ENCODE measurements around the gene AGPAT3. TPM values are rescaled to one million over a fixed set of nuclear protein-coding genes. Genes with fewer than 3 reads are reported as not detected.

Gene AGPAT3
- total RNA-seq, 1 donor = 47.4 TPM

DNA sequence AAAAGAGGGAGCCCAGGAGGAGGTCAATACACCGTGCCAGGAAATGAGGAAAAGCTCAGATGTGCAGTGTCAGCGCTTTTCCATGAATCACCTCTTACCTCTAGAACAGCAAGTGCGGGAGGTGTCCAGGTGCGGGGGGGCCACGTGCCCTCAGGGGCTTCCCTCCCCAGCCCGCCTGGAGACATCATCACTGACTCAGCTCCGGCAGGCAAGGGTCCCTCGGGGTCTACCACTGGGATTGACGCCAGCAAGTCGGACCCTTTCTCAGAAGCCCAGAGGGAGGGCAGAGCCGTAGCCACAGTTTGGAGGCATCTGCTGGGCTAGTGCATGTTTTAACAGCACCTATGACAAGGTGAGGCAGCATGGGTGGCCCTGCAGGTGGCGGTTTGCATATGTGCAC lies 79.7 kb downstream of the AGPAT3 start:
- Histone ChIP-seq H2AFZ (ENCODE audit: low read length) (no peak overlapping the region), H3K27me3 (ENCODE audit: insufficient read depth, low read length) (no peaks in the 10 kb centered on the region), H3K4me1 (ENCODE audit: insufficient read depth, low read length) (no peaks in the 10 kb centered on the region), H4K20me1 (ENCODE audit: insufficient read depth, low read length) (peaks cover 52% of the 10 kb centered on the region), H3K27ac (ENCODE audit: low read depth, low read length) (no peak overlapping the region), H3K79me2 (ENCODE audit: insufficient read depth, low read length) (peaks cover 23% of the 10 kb centered on the region), H3K36me3 (ENCODE audit: insufficient read depth, low read length) (peaks cover 4% of the 10 kb centered on the region), H3K4me2 (ENCODE audit: insufficient read depth, low read length) (no peak overlapping the region), H3K9me3 (ENCODE audit: low read depth, low read length) (peaks cover 5% of the 10 kb centered on the region), H3K4me3 (ENCODE audit: insufficient read depth, low read length) (no peak overlapping the region)
- TF ChIP-seq, protein P1, sequence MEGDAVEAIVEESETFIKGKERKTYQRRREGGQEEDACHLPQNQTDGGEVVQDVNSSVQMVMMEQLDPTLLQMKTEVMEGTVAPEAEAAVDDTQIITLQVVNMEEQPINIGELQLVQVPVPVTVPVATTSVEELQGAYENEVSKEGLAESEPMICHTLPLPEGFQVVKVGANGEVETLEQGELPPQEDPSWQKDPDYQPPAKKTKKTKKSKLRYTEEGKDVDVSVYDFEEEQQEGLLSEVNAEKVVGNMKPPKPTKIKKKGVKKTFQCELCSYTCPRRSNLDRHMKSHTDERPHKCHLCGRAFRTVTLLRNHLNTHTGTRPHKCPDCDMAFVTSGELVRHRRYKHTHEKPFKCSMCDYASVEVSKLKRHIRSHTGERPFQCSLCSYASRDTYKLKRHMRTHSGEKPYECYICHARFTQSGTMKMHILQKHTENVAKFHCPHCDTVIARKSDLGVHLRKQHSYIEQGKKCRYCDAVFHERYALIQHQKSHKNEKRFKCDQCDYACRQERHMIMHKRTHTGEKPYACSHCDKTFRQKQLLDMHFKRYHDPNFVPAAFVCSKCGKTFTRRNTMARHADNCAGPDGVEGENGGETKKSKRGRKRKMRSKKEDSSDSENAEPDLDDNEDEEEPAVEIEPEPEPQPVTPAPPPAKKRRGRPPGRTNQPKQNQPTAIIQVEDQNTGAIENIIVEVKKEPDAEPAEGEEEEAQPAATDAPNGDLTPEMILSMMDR (IDR thresholded peaks at IDR 0.05; ENCODE audit: extremely low read depth, low read depth, low read length) = no peak
- DNase-seq (ENCODE audit: insufficient read length, low spot score, missing footprints) = no peak

DNA sequence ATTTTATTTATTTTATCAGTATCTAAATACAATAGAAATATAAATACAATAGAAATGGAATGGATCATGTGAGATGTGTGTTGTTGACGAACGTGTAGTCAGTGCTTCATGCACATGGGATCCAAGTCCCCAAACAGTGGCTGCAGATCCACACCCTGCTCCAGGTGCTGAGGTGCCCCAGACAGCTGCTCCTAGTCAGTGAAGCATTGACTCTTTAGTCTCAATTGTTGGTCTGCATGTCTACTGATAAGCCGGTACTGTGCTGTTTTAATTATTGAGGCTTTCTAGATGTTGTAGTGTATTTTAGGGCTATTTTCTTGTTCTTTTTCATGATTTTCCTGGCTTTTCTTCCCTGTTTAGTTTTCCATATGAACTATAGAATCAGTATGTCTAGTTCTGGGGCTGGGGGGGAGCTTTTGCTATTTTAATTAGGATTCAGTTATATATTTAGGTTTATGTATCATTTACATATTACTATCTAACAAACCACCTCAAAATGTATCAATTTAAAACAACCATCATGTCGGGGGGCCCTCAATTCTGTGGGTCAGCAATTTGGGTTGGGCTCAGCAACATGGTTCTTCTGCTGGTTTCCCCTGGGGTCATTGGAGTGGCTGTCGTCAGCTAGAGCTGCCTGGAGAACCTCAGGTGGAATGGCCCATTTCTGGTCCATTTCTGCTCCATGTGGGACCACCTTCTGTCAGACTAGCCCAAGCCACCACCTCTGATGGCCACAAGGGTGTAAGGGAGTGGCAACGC lies 83.9 kb downstream of the AGPAT3 start:
- DNase-seq (ENCODE audit: insufficient read length, low spot score, missing footprints) = no peak
- H3K4me3 ChIP-seq (ENCODE audit: insufficient read depth, low read length) = no peak overlapping the region
- no peak overlapping the region for H2AFZ ChIP-seq (ENCODE audit: low read length)
- TF ChIP-seq, protein P1 (IDR thresholded peaks at IDR 0.05; ENCODE audit: extremely low read depth, low read depth, low read length) = no peak
- no peak overlapping the region for H3K4me2 ChIP-seq (ENCODE audit: insufficient read depth, low read length)
- H3K27me3 ChIP-seq (ENCODE audit: insufficient read depth, low read length) = no peaks in the 10 kb centered on the region
- no peaks in the 10 kb centered on the region for H3K4me1 ChIP-seq (ENCODE audit: insufficient read depth, low read length)
- peaks cover 5% of the 10 kb centered on the region for H3K9me3 ChIP-seq (ENCODE audit: low read depth, low read length)
- H3K36me3 ChIP-seq (ENCODE audit: insufficient read depth, low read length) = peaks cover 4% of the 10 kb centered on the region
- peaks cover 14% of the 10 kb centered on the region for H3K79me2 ChIP-seq (ENCODE audit: insufficient read depth, low read length)
- H4K20me1 ChIP-seq (ENCODE audit: insufficient read depth, low read length) = peaks cover 48% of the 10 kb centered on the region
- no peak overlapping the region for H3K27ac ChIP-seq (ENCODE audit: low read depth, low read length)

DNA sequence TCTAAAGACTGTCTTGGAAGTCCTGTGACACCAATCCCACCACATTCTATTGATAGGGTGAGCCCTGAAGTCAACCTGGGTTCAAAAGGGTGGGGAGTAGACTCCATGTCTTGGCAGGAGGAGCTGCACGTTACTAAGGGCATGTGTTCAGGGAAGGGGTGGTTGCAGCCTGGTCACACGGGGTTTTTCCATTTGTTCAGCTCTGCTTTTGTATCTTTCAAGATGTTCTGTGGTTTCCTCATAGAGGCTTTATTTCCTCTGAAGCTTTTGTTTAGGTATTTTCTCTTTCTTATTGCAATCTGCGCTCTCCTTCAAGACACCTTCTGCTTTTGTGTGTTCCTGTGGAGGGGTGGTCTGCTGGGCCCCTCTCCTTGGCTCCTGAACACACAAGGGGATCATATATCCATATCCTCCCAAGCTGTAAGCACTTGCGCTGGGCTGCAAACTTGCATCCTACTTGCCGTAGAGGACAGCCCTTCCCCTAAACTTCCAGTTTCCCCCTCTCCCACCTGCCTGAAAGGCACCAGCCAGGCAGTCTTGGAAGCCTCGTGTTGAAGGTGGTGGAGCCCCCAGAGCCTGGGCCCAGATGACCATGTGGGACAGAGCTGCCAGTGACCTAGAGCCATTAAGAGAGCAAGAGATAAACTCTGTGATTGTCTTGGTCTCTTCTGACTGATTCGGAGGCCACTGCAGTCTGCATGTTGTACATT lies 84.6 kb downstream of the AGPAT3 start:
- peaks cover 11% of the 10 kb centered on the region for H3K79me2 ChIP-seq (ENCODE audit: insufficient read depth, low read length)
- H4K20me1 ChIP-seq (ENCODE audit: insufficient read depth, low read length) = peaks cover 40% of the 10 kb centered on the region
- peaks cover 5% of the 10 kb centered on the region for H3K9me3 ChIP-seq (ENCODE audit: low read depth, low read length)
- H3K4me2 ChIP-seq (ENCODE audit: insufficient read depth, low read length) = no peak overlapping the region
- TF ChIP-seq, protein P1 (IDR thresholded peaks at IDR 0.05; ENCODE audit: extremely low read depth, low read depth, low read length) = no peak
- no peak overlapping the region for H3K27ac ChIP-seq (ENCODE audit: low read depth, low read length)
- no peak overlapping the region for H3K4me3 ChIP-seq (ENCODE audit: insufficient read depth, low read length)
- no peak overlapping the region for H2AFZ ChIP-seq (ENCODE audit: low read length)
- no peak for DNase-seq (ENCODE audit: insufficient read length, low spot score, missing footprints)
- no peaks in the 10 kb centered on the region for H3K4me1 ChIP-seq (ENCODE audit: insufficient read depth, low read length)
- peaks cover 4% of the 10 kb centered on the region for H3K36me3 ChIP-seq (ENCODE audit: insufficient read depth, low read length)
- no peaks in the 10 kb centered on the region for H3K27me3 ChIP-seq (ENCODE audit: insufficient read depth, low read length)

- Histone ChIP-seq H3K27ac (ENCODE audit: low read depth, low read length) (no peak overlapping the region), H3K36me3 (ENCODE audit: insufficient read depth, low read length) (peaks cover 4% of the 10 kb centered on the region), H4K20me1 (ENCODE audit: insufficient read depth, low read length) (peaks cover 36% of the 10 kb centered on the region), H3K79me2 (ENCODE audit: insufficient read depth, low read length) (peaks cover 7% of the 10 kb centered on the region), H3K4me3 (ENCODE audit: insufficient read depth, low read length) (no peak overlapping the region), H3K27me3 (ENCODE audit: insufficient read depth, low read length) (no peaks in the 10 kb centered on the region), H2AFZ (ENCODE audit: low read length) (no peak overlapping the region), H3K4me1 (ENCODE audit: insufficient read depth, low read length) (no peaks in the 10 kb centered on the region), H3K9me3 (ENCODE audit: low read depth, low read length) (peaks cover 5% of the 10 kb centered on the region), H3K4me2 (ENCODE audit: insufficient read depth, low read length) (no peak overlapping the region)
- no peak for DNase-seq (ENCODE audit: insufficient read length, low spot score, missing footprints)
- TF ChIP-seq, protein P1 (IDR thresholded peaks at IDR 0.05; ENCODE audit: extremely low read depth, low read depth, low read length) = no peak
Measured at GRCh38 chr21:43950481-43950880, 85.5 kb downstream of the AGPAT3 start.

Data from osteoblast (primary cell).